HepG2 (cell line): ENCODE data around the gene SLC25A45. TPM values are rescaled to one million over a fixed set of nuclear protein-coding genes. Genes with fewer than 3 reads are reported as not detected.

ENCODE experiments used
- ASH2L ChIP-seq: fragments of 300-600, 200-600 bp; sonication (generic); IDR thresholded peaks from 2 replicates; pipeline ENCODE4 v1.7.0; 2017; ENCODE audit warnings: low read depth, mild to moderate bottlenecking, moderate library complexity, mixed read lengths, low read length; ENCODE audit not compliant: insufficient read length
- CSRNP2 ChIP-seq: sonication (generic); formaldehyde crosslinking; conservative IDR thresholded peaks from 2 replicates; pipeline ENCODE4 v1.8.0; 2022; ENCODE audit warnings: low read depth, missing genetic modification reagents
- LRRFIP1 ChIP-seq: sonication (generic); formaldehyde crosslinking; conservative IDR thresholded peaks from 2 replicates; pipeline ENCODE4 v1.4.0; 2020; ENCODE audit warnings: missing genetic modification reagents
- TRIM24 ChIP-seq: sonication (generic); formaldehyde crosslinking; IDR thresholded peaks from 2 replicates; pipeline ENCODE4 v1.8.0; 2022; ENCODE audit warnings: mild to moderate bottlenecking, missing genetic modification reagents
- ZBTB40 ChIP-seq, 2 experiments: fragments of 450-650 bp in 1 of 2; sonication (generic) in 1 of 2; formaldehyde crosslinking in 1 of 2; IDR thresholded peaks; 2 replicates each; pipeline versions ENCODE4 v1.6.1 to v1.8.0; 2016 to 2022; ENCODE audit warnings: antibody characterized with exemption in 1 of 2, mild to moderate bottlenecking in 1 of 2, missing genetic modification reagents in 1 of 2
- ZFP1 ChIP-seq: IDR thresholded peaks from 2 replicates; pipeline ENCODE4 v1.6.1; 2016
- ZNF800 ChIP-seq: sonication (generic); formaldehyde crosslinking; IDR thresholded peaks from 2 replicates; pipeline ENCODE4 v1.4.0; 2020; ENCODE audit warnings: missing genetic modification reagents
- polyA plus RNA-seq, 8 experiments: library from polyadenylated mRNA; depleted of rRNA in 3 of 8; stranded (reverse) in 7 of 8; unstranded in 1 of 8; fragments of >200 nt; fragmentation: Illumina TruSeq in 4 of 8; extraction: Trizol in 4 of 8; gene quantifications; 2 replicates each; pipeline versions ENCODE4 v1.2.1 to v1.2.3, GENCODE V29; 2011 to 2016; ENCODE audit warnings: low read depth in 4 of 8, missing spikeins in 1 of 8, mixed read lengths in 1 of 8; ENCODE audit not compliant: insufficient read depth in 1 of 8
- total RNA-seq, 5 experiments: library from RNA; depleted of rRNA; stranded (reverse); fragments of >200 nt; fragmentation: Illumina TruSeq; extraction: Trizol; gene quantifications; 2 replicates each; pipeline ENCODE4 v1.2.3, GENCODE V29; 2016; ENCODE audit warnings: low read depth in 1 of 5

The SLC25A45 gene
- total and polyA plus RNA-seq, 2 of the 13 experiments (the other 11 are each of a cell fraction or from before 2014, with no cell fraction given), result 1.2 to 3.4 TPM

- TF ChIP-seq ZBTB40 (IDR thresholded peaks at IDR 0.05) (no peak), ZBTB40 (CRISPR knock-in tag; IDR thresholded peaks at IDR 0.05) (no peak), TRIM24 (no peak), CSRNP2 (CRISPR knock-in tag) (no peak), LRRFIP1 (CRISPR knock-in tag) (no peak; the same call in 1 of the 2 replicates), ZFP1 (CRISPR knock-in tag) (no peak), ZNF800 (no peak; the same call in 1 of the 2 replicates), ASH2L (no peak)
Observed at GRCh38 chr11:65422633-65423515, 40.4 kb upstream of the SLC25A45 start, which contains the start of gene NEAT1 (continued).
